ENCODE results near the gene TMF1. TPM values are rescaled to one million over a fixed set of nuclear protein-coding genes. Genes with fewer than 3 reads are reported as not detected.
A peak's percentile ranks its signal among the peaks of the same experiment; 100 is the strongest.

Gene TMF1
- total and polyA plus RNA-seq, 10 of the 15 experiments (the other 5 are each of a cell fraction or from before 2014, with no cell fraction given): 7.1 to 24.5 (median 18.6) TPM

GRCh38 chr3:69081583-69082262 is 29.6 kb upstream of the TMF1 start:
- no TSS peak for BruUV-seq (replicated peaks)
- CTCF ChIA-PET: interaction anchor here (0.7 to 2.5 kb wide), 6 partner anchors 10 to 223 kb away, joined by 3 to 7 read pairs (median 6); no protein-coding TSS in a partner anchor
- WGBS (ENCODE audit: insufficient coverage, insufficient replicate concordance, low lambda C conversion rate, missing lambda C conversion rate): 2% methylated on average over 5 of the region's 5 CpGs
- Histone ChIP-seq H3K4me2 (ENCODE audit: control insufficient read depth, insufficient read depth) (peak overlapping the region; percentile 87), H2AFZ (ENCODE audit: control insufficient read depth, low read depth, low read length) (peak overlapping the region; percentile 33), H3K27me3 (replicated peaks in 1 of 2; ENCODE audit: control insufficient read depth in 2 of 2, insufficient read depth in 2 of 2, low read length in 1 of 2) (no peaks in the 10 kb centered on the region), H3K4me3 (peak overlapping the region; percentile 13; the same call in 1 of the 2 replicates), H4K20me1 (ENCODE audit: control insufficient read depth, insufficient read depth) (no peaks in the 10 kb centered on the region), H3K9ac (ENCODE audit: control insufficient read depth, insufficient read depth, low read length) (peak overlapping the region; percentile 3; the same call in 1 of the 2 replicates), H3K79me2 (ENCODE audit: control insufficient read depth, insufficient read depth, low read length) (peaks cover 56% of the 10 kb centered on the region), H3K4me1 (ENCODE audit: control insufficient read depth, insufficient read depth, low read length) (peaks cover 31% of the 10 kb centered on the region), H3K9me3 (replicated peaks; ENCODE audit: control insufficient read depth, insufficient read depth, low read length) (no peaks in the 10 kb centered on the region), H3K27ac (ENCODE audit: control insufficient read depth, insufficient read depth) (peak overlapping the region; percentile 75), H3K36me3 (ENCODE audit: control insufficient read depth in 2 of 2, insufficient read depth in 2 of 2, low read length in 1 of 2) (no peaks in the 10 kb centered on the region)
- intact Hi-C loops (cut with micrococcal nuclease; ENCODE audit: unreplicated experiment): loop anchor here (5.0 to 10.0 kb wide), 2 partner anchors 121 to 1427 kb away; partner anchors contain the start of gene SUCLG2
- RAD21 ChIA-PET (ENCODE audit: unreplicated experiment): interaction anchor here (0.6 to 16.7 kb wide), 9 partner anchors 7 to 246 kb away, joined by 3 to 152 read pairs (median 4); partner anchors contain the start of genes EOGT and TMF1
- SMC1A ChIA-PET (ENCODE audit: uncharacterized antibody, unreplicated experiment): interaction anchor here (0.7 to 19.6 kb wide), 11 partner anchors 11 to 83 kb away, joined by 3 to 234 read pairs (median 4); partner anchors contain the start of gene TMF1
- POLR2A ChIA-PET: interaction anchor here (0.6 to 4.2 kb wide), 9 partner anchors 10 to 690 kb away, joined by 3 to 14 read pairs (median 5); partner anchors contain the start of gene TMF1
- ATAC-seq: peak; percentile 1; the same call in 1 of the 3 replicates
- DNase-seq (ENCODE audit: low read depth, low spot score): peak; percentile 73
- no peak for FAIRE-seq
- in situ Hi-C loops (cut with MboI): no loop called here
- TF ChIP-seq PBX3 (IDR thresholded peaks at IDR 0.05; ENCODE audit: insufficient replicate concordance, low read depth, low read length) (peak; percentile 54), DPF2 (IDR thresholded peaks at IDR 0.05) (0 out of 2 replicates have a peak, but pooled peaks have one; percentile 30), E4F1 (IDR thresholded peaks at IDR 0.05; ENCODE audit: borderline replicate concordance, partially characterized antibody) (no peak), HDGF (IDR thresholded peaks at IDR 0.05) (0 out of 2 replicates have a peak, but pooled peaks have one; percentile 35), ZNF217 (IDR thresholded peaks at IDR 0.05) (peak; percentile 49; the same call in 1 of the 2 replicates), SREBF1 (IDR thresholded peaks at IDR 0.05; ENCODE audit: low read length) (no peak), PKNOX1 (IDR thresholded peaks at IDR 0.05) (peak; percentile 81), RFX5 (IDR thresholded peaks at IDR 0.05; ENCODE audit: low read depth, low read length) (no peak), MLLT1 (IDR thresholded peaks at IDR 0.05) (0 out of 2 replicates have a peak, but pooled peaks have one; percentile 25), ZNF592 (IDR thresholded peaks at IDR 0.05) (peak; percentile 28; the same call in 1 of the 2 replicates), RAD51 (IDR thresholded peaks at IDR 0.05) (peak; percentile 69; the same call in 1 of the 2 replicates)

Data from GM12878 (cell line).